NCI-H774 (cell line): ENCODE results near the gene KRTAP5-1.
"Not testable (repeated sequence)": the region's sequence is repeated elsewhere in the genome, so short reads cannot be mapped to it uniquely, and the experiment has no call there.

ENCODE experiments used
- DNase-seq: peaks from one replicate; lab custom pipeline; 2025; lab: John Stamatoyannopoulos, UW

Gene KRTAP5-1

GRCh38 chr11:1601663-1602062 is 16.6 kb upstream of the KRTAP5-1 start:
- not testable (repeated sequence) for DNase-seq

- no peak for DNase-seq
Observed at GRCh38 chr11:1600626-1601025, 15.5 kb upstream of the KRTAP5-1 start.

GRCh38 chr11:1598816-1599215 is 13.7 kb upstream of the KRTAP5-1 start:
- no peak for DNase-seq

GRCh38 chr11:1598406-1598805 is 13.3 kb upstream of the KRTAP5-1 start:
- DNase-seq = not testable (repeated sequence)

DNA sequence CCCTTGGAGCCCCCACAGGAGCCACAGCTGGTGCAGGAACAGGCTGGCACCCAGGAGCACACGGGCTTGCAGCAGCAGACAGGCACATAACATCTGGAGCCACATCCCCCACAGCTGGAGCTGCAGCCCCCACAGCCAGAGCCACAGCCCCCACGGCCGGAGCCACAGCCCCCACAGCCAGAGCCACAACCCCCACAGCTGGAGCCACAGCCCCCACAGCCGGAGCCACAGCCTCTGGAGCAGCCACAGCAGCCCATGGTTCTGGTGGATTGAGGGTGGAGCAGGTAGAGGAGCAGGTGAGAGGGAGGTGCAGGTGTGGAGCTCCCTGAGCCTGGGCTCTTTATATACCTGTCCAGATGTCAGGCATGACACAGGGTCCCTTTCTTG is 12.9 kb upstream of the KRTAP5-1 start, which contains the start of gene KRTAP5-2:
TSS of gene KRTAP5-2 (minus strand) at position 301 of the 387 bp plus-strand sequence. CDS start at position 257, 44 bp downstream.
- no peak for DNase-seq

DNA sequence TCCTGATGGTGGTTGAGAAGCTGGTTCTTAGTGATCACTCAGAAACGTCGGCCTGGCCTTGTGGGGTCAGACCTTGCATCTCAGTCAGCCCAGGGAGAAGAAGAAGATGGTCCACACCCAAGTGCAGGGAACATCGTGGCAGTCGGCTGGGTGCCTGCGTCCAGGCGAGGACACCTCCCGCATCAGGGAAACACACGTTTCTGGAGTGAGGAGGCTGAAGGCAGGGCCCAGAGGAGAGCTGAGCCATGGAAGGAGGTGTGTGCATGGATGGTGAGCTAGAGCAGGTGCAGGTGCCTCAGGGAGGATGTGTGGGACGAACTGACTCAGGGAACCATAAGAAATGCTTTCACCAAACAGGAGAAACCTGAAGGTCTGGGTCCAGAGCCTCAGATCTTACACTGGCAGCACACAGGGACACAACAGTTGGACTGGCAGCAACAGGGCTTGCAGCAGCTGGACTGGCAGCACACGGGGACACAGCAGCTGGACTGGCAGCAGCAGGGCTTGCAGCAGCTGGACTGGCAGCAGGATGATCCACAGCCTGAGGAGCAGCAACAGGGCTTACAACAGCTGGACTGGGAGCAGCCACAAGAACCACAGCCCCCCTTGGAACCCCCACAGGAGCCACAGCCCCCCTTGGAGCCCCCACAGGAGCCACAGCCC is 12.4 kb upstream of the KRTAP5-1 start:
- DNase-seq = no peak

- DNase-seq = not testable (repeated sequence)
Observed at GRCh38 chr11:1596576-1597121, 11.6 kb upstream of the KRTAP5-1 start.

GRCh38 chr11:1595994-1596575 is 11.0 kb upstream of the KRTAP5-1 start:
- DNase-seq = not testable (repeated sequence)

GRCh38 chr11:1592628-1593027 is 7.5 kb upstream of the KRTAP5-1 start:
- DNase-seq = no peak

- no peak for DNase-seq
Observed at GRCh38 chr11:1589996-1590395, 4.9 kb upstream of the KRTAP5-1 start.

GRCh38 chr11:1589191-1589963 is 4.3 kb upstream of the KRTAP5-1 start:
- not testable (repeated sequence) for DNase-seq

- DNase-seq = no peak
Observed at GRCh38 chr11:1586699-1587098, 1.6 kb upstream of the KRTAP5-1 start.

- DNase-seq = not testable (repeated sequence)
Observed at GRCh38 chr11:1582909-1583308, 2.2 kb downstream of the KRTAP5-1 start.

GRCh38 chr11:1581976-1582375 is 3.1 kb downstream of the KRTAP5-1 start:
- no peak for DNase-seq

DNA sequence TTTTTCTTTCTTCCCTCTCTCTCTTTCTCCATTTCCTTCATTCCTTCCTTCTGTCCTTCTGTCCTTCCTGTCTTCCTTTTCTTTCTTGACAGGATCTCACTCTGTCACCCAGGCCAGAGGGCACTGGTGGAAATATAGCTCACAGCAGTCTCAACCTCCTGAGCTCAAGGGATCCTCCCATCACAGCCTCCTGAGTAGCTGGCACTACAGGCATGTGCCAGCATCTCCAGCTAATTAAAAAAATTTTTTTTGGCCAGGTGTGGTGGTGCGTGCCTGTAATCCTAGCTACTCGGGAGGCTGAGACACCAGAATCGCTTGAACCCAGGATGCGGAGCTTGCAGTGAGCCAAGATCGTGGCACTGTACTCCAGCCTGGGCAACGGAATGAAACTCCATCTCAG is 8.3 kb downstream of the KRTAP5-1 start:
- no peak for DNase-seq

DNA sequence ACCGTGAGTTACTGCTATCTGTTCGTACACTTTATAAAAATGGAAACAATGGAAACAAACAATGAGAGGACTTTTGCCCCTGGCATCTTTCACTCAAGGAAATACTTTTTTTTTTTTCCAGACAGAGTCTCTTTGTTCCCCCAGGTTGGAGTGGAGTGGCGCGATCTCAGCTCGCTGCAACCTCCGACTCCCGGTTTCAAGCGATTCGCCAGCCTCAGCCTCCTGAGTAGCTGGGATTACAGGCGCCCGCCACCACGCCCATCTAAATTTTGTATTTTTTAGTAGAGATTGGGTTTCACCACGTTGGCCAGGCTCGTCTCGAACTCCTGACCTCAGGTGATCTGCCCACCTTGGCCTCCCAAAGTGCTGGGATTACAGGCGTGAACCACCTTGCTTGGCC is 9.3 kb downstream of the KRTAP5-1 start:
- DNase-seq = not testable (repeated sequence)

DNA sequence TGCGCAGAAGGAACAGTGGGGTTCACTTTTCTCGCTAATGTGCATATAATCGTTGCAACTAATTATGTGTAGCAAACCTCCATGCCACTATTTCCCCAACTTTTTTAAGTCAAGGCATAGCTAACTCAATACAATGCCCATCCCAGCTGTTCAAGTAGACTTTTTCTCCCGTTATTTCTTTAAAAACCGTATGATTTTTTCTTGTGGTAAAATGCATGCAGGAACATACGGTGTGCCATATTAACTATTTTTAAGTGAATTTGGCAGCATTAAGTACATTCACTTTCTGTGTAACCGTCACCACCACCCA is 10.2 kb downstream of the KRTAP5-1 start:
- DNase-seq = no peak

GRCh38 chr11:1574238-1574932 is 10.7 kb downstream of the KRTAP5-1 start:
- DNase-seq = peak; percentile 85

DNA sequence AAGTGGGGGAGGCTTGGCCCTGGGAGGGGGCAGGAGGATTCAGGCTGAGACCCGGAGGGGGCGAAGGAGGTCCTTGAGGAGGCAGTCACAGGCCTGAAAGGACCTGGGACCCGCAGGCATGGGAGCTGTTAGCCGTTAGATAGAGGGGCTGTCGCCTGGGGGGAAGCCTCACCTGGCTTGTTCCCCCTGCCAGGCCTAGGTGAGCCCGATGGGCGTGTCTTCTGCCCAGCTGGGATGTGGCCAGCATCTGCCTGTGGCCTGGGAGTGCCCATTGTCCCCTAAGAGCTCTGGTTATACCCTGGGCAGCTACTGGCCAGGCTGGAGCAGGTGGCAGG is 11.2 kb downstream of the KRTAP5-1 start:
- DNase-seq = no peak

DNA sequence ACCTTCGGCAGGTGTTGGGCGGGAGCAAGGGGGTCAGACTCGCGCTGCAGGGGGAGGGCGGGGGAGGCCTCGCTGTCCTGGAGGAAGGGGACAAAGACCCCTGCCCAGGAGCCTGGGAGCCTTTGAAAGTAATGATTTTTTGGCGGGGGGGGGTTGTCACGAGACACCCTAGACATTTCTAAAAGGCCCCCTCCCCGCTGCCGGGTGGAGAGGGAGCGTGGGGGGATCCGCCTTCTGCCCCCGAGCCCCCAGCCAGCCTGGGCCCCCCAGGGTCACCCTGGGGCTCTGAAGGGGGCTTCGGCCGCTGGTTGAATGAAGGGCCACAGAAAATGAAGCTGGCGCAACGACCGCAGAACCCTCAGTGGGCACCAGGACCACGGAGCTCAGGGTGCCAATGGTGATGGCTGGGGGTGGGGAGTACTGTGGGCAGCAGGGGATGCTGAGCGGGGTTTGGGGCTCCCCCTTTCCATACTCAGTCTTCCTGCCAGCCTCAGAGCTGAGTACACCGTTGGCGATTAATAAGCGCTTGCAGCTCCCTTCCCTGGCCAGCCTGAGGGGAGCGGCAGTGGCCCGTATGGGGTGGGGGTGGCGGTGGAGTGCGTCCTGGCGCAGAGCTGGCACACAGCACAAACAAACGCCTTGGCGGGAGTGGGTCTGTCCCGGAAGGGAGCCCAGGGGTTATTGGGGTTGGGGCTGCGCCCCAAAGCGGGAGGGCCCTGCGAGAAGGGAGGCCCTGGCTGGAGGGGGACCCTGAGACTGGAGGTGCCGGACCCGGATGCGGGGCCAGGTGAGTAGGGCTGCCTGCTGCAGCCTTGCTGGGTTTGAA is 11.8 kb downstream of the KRTAP5-1 start:
- peak; percentile 46 for DNase-seq
